NCI-H2227 (cell line): Measurements from ENCODE around the gene PIAS4.

ENCODE experiments used
- DNase-seq: peaks from one replicate; lab custom pipeline; 2025; ENCODE audit not compliant: unreplicated experiment; lab: John Stamatoyannopoulos, UW

Gene PIAS4

DNA sequence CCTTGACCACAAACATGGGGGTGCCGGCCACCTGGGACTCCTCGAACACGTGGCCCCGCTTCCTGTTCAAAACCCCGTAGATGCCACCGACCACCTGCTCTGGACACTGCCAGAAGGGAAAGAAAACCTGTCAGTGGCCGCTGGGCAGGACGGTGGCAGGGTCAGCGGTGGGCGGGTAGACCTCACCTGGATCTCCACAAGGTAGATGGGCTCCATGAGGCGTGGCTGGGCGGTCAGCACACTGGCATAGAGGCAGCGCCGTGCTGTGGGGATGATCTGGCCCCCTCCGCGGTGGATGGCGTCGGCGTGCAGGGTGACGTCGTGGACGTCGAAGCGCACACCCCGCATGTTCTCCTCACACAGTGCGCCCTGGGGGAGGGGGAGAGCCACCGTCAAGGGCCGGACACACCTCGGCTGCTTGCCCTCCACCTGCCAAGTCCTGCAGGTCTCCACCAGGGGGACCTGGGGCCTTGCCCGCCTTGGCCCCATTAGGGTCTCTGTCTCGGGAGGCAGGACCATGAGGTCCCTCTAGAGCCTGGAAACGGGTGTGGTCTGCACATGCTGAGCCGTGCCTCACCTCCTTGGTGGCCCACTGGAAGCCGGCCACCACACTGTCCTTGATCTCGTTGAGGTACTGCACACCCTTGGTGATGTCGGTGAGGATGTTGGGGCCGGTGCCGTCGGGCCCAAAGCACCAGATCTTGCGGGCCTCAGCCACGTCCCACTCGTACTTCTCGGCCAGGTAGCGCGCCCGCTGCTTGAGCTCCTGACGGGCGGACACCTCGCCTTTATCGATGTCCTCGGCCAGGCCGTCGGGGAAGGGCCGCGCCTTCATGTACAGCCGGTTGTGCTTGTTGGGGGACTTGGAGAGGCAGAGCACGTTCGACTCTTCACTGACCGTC lies 30.0 kb upstream of the PIAS4 start:
- DNase-seq, result no peak

- no peak for DNase-seq
Observed at GRCh38 chr19:3978145-3978544, 29.4 kb upstream of the PIAS4 start.

DNA sequence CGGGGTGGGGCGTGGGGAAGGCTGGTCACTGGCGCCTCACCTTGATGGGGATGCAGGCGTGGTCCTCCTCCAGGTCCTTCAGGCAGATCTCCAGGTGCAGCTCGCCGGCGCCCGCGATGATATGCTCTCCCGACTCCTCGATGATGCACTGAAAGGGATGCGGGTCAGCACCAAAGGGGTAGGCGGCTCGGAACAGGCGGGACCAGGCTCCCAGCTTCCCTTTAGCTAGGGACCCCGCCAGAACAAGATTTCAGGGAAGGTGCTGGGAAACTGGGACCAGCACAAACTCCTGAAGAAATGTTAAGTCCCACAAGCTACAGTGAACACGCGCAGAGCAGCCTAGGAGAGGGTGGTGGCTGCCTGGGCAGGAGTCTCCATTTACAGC lies 28.3 kb upstream of the PIAS4 start:
- DNase-seq, result no peak

DNA sequence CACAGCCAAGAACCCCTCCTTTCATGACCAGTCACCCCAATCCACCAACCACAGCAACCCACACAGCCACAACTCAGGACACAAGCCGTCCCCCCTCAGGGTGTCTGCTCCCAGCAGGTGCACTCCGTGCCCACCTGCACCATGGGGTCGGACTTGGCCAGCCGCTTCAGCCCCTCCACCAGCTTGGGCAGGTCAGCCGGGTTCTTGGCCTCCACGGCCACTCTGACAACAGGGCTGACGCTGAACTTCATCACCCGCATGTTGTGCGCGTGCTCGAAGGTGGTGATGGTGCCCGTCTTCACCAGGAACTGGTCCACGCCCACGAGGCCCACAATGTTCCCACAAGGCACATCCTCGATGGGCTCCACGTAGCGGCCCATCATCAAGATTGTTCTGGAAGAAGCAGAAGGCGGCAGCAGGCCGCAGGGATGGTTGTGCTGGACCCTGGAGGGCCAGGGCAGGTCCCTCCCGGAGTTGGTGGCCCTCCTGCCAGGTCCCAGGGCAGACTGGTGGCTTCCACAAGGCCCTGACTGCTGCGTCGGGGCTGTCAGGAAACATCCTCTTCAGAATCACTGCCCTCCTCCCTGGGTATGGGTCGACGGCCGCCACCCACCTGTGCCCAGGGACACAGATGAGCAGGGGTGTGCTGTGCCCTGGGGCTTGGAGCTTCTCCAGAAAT lies 27.7 kb upstream of the PIAS4 start:
- DNase-seq, result no peak

DNA sequence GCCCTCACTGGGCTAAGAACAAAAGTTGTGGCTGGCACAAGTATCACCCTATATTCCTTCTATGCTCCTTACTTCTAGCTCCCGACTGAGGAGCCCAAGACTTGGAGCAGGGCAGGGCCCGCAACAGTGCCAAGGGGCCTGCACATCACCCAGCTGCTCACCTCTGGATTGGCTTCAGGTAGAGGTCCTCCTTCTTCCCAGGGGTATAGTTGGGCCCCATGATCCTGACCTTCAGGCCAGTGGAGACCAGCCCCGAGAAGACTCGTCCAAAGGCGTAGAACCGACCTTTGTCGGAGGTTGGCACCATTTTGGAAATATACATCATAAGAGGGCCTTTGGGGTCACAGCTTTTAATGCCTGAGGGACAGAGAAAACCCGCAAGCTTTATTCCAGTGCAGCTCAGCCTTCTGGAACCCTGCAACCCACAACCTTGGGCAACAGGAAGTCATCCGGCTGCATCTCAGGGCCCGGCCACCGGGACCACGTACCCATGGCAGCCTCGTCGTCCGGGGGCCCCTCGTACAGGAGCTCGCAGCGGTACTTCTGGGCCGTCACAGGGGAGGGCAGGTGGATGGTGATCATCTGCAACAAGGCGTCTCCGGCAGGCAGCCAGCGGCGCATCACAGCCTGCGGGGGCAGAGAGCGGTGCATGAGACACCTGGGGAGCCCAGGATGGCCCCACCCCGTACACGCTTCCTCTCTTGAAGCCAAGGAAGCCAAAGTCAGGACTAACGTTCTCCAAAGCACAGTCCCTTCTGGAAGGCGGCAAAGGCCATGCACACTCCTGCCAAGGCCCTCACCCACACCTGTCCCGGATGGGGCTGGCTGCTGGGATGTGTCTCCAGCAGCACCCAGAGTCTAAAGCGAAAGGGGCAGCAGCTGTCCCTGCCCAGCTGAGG lies 26.9 kb upstream of the PIAS4 start:
- no peak for DNase-seq

DNA sequence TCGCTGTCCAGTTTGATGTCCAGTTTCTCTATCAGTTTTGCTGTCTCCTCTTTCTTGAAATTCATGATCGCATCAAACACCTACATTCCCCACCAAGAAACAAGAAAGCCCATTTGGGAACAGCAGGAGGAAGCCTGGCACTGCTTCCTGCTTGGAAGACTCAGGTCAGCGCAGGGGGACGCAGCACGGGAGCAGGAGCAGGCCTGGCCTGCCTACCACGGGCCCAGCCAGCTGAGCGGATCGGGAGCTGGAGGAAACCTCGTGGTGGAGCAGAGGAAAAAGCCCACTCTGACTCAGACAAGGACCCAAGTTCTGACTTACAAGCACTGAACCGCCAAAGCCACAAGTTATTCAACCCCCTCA lies 26.2 kb upstream of the PIAS4 start:
- no peak for DNase-seq

- DNase-seq, result no peak
Observed at GRCh38 chr19:3981736-3982681, 25.5 kb upstream of the PIAS4 start.

DNA sequence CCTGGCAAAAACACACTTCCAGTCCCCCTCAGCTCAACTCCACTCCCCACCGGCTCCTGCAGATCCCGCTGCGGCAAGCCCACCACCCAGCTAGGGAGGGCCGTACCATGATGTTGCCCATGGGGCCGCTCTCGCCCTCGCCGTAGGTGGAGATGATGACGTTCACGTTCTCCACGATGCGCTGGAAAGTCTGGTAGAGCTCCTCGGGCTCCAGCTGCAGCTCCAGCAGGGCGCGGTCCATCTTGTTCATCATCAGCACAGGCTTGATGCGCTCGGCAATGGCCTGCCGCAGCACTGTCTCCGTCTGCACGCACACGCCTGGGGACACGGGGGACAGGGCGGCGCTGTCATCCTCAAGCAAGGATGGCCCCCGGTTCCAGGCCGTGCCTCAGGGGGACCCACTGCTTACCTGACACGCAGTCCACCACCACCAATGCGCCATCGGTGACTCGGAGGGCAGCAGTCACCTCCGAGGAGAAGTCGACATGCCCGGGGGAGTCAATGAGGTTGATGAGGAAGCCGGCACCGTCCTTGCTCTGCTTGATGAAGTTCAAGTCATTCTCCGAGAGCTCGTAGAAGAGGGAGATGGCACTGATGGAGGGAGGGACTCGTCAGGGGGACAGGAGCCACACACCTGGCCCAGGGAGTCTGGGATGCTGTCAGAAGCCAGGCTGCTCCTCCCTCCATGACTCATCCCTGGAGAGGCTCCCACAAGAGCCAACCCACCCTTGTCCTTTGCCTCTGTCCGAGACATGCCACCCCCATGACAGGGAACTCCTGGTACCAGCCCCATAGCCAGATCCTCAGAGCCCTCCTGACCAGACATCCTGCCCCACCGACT lies 24.6 kb upstream of the PIAS4 start:
- DNase-seq, result no peak

GRCh38 chr19:3983542-3983914 lies 24.0 kb upstream of the PIAS4 start:
- no peak for DNase-seq

DNA sequence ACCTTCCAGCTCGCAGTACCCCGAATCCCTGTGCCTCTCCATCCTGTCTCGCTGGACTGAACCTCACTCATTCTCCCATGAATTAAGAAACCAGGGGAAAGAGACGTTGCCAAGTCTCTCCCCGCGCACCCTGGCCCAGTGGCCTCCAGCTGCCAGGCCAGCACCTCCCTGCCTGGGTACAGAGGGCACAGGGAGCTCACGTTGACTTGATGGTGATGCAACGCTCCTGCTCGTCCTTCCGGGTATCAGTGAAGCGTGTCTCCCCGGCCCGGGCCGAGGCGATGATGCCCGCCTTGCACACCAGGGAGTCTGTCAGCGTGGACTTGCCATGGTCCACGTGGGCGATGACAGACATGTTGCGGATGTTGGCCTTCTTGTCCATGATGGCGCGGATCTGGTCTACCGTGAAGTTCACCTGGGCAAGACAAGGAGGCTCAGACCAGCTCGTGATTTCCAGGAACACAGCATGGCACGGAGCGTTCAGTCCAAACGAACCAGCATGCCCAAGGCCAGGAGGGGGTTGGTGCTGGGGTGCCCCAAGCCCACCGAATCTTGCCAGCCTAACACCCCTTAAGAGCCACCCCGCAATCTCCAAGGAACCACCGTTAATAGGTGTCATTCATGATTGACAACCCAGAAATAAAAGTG lies 23.5 kb upstream of the PIAS4 start:
- DNase-seq, result peak; percentile 16

DNA sequence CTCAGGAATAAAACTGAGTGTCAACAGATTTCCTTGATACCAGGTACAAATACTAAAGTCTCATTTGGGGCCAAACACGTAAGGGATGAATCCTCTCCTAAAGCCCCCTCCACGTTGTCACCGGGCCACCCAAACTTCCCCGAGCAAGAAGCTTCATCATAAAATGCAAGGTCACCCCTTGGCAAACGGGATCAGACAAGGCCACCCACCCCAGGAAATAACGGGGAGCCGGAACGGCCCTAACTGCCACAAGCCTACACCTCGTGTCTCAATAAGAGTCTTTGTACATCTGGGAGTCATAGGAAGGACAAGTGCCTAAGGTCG lies 23.0 kb upstream of the PIAS4 start:
- DNase-seq, result no peak

DNA sequence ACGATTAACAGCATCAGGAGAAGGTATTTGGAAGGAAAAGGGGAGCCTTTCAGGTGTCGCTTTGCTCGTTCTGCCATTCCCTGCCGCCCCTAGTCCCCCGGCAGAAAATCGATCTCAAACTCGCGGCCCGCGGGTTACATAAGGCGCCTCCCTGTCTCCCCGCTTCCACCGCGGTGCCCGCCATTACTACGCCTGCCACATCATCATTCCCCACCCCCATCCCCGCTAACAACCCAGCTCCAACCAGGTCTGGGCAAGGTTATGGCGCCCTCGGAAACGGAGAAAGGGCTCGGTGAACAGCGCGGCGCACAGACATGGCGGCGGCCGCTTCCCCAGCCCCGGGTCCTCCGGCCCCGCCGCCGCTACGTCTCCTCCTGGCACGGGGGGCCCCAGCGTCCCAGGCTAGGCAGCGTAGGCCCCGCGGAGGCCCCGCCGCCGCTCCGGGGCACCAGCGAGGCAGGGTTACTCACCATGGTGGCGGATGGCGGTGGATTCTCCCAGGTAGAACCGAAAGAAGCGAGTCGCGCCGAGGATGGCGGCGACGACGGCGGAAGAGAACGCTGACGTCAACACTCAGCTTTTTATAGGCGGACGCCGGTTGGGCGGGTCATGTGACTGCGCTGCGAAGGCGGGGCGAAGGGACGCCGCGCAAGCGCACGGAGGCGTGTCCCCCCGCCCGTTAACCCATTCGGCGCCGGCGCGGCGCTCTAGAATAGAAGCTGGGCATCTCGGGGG lies 22.5 kb upstream of the PIAS4 start, which contains the start of gene EEF2:
TSS of gene EEF2 (minus strand) at position 556 of the 735 bp plus-strand sequence. CDS start at position 473, 83 bp downstream.
- DNase-seq, result peak; percentile 94

DNA sequence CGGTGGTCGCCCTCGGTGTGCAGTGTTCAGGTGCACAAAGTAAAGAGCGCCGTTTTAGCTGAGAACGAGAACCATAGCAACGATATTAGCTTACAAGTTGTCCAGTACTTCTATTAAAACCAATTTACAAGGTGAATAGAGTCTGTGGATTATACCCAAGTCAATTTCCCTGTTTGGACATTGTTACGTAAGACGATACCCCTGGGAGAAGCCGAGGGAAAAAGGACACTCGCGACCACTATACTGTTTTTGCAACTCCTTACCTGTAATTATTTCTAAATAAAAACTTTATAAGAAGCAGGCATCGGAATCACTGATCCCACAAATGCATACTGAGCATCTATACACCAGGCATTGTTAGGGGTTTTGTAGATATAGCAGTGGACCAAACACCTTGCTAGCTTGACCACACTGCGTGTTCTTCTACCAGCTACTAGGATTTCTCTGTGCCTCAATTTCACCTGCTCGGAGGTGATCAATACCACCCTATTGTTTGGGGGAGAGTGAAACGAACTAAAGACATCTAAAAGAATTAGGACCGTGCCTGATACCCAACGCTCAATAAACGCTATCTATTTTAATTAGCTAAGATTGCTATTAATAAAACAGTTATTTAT lies 21.8 kb upstream of the PIAS4 start:
- no peak for DNase-seq

GRCh38 chr19:3986260-3987041 lies 21.1 kb upstream of the PIAS4 start:
- DNase-seq, result peak; percentile 70

- DNase-seq, result peak; percentile 90
Observed at GRCh38 chr19:3987619-3988371, 19.7 kb upstream of the PIAS4 start.

GRCh38 chr19:3990815-3991117 lies 16.8 kb upstream of the PIAS4 start:
- no peak for DNase-seq

- no peak for DNase-seq
Observed at GRCh38 chr19:3995607-3996006, 11.9 kb upstream of the PIAS4 start.
